Endodermal cell (in vitro differentiated cells): ENCODE results near the gene PRKCZ. TPM values are rescaled to one million over a fixed set of nuclear protein-coding genes. Genes with fewer than 3 reads are reported as not detected.

Experiments
- DNase-seq: peaks from one replicate; pipeline ENCODE4 v3.0.0-alpha.2; 2017
- H3K27ac ChIP-seq: 2 replicates; pipeline ENCODE4 v1.5.1; 2013; ENCODE audit warnings: mild to moderate bottlenecking, low read depth, low read length, moderate library complexity
- H3K27me3 ChIP-seq: 2 replicates; pipeline ENCODE4 v1.6.1; 2013; ENCODE audit warnings: mild to moderate bottlenecking, low read length, moderate library complexity; ENCODE audit not compliant: insufficient read depth, control insufficient read depth, poor library complexity, severe bottlenecking
- H3K36me3 ChIP-seq: 2 replicates; pipeline ENCODE4 v1.7.0; 2013; ENCODE audit warnings: mild to moderate bottlenecking, low read length, moderate library complexity; ENCODE audit not compliant: control insufficient read depth, insufficient read depth
- H3K4me1 ChIP-seq: one replicate; pipeline ENCODE4 v1.7.0; 2013; ENCODE audit warnings: low read length; ENCODE audit not compliant: control insufficient read depth, insufficient read depth
- H3K4me3 ChIP-seq: 2 replicates; pipeline ENCODE4 v1.5.1; 2013; ENCODE audit warnings: mild to moderate bottlenecking, low read length, moderate library complexity
- H3K9ac ChIP-seq: 2 replicates; pipeline ENCODE4 v1.6.1; 2013; ENCODE audit warnings: mild to moderate bottlenecking, low read length, moderate library complexity; ENCODE audit not compliant: poor library complexity, severe bottlenecking; ENCODE audit errors: extremely low read depth
- H3K9me3 ChIP-seq: 2 replicates; pipeline ENCODE4 v1.6.1; 2013; ENCODE audit warnings: mild to moderate bottlenecking, low read length, moderate library complexity; ENCODE audit not compliant: control insufficient read depth
- H3K27ac Mint-ChIP-seq: 2 replicates; pipeline ENCODE4 v1.8.0; 2020; ENCODE audit warnings: mixed read lengths
- H3K27me3 Mint-ChIP-seq: 2 replicates; pipeline ENCODE4 v1.8.0; 2021; ENCODE audit warnings: mild to moderate bottlenecking, mixed read lengths; ENCODE audit not compliant: insufficient read depth
- H3K36me3 Mint-ChIP-seq: 2 replicates; pipeline ENCODE4 v1.8.0; 2020; ENCODE audit warnings: low read depth, mixed read lengths
- H3K4me1 Mint-ChIP-seq: 2 replicates; pipeline ENCODE4 v1.8.0; 2020; ENCODE audit warnings: mixed read lengths
- H3K4me3 Mint-ChIP-seq: 2 replicates; pipeline ENCODE4 v1.8.0; 2020; ENCODE audit warnings: mild to moderate bottlenecking, moderate library complexity, mixed read lengths
- H3K9me3 Mint-ChIP-seq: 2 replicates; pipeline ENCODE4 v1.8.0; 2020; ENCODE audit warnings: mild to moderate bottlenecking, mixed read lengths
- WGBS, 2 experiments: methylation state at CpG; one replicate each; pipeline versions ENCODE4 v1.1.5 to v1.1.7; 2013; ENCODE audit warnings: missing lambda C conversion rate in 2 of 2, mixed read lengths in 1 of 2; ENCODE audit not compliant: insufficient coverage in 1 of 2, insufficient read length in 1 of 2; 5-methylcytosine and 5-hydroxymethylcytosine counted together
- total RNA-seq, 2 donors: library from RNA; stranded (reverse); fragmentation: NEBNext Ultra II Directional in 1 of 2; extraction: Animal tissue kit (Norgen Biotek cat#: 25700) in 1 of 2; gene quantifications; 2 replicates in 1 of 2; 3 replicates in 1 of 2; pipeline ENCODE4 v1.2.1, GENCODE V29; 2021
- TF ChIP-seq, protein P1 (sequence below): fragments of 200-600 bp; sonication (generic); conservative IDR thresholded peaks from 2 replicates; pipeline ENCODE4 v1.5.0; 2021; ENCODE audit warnings: antibody characterized with exemption, mild to moderate bottlenecking

The PRKCZ gene
- total RNA-seq, 2 donors from 2014 or later = 49.9 to 68.5 TPM

DNA sequence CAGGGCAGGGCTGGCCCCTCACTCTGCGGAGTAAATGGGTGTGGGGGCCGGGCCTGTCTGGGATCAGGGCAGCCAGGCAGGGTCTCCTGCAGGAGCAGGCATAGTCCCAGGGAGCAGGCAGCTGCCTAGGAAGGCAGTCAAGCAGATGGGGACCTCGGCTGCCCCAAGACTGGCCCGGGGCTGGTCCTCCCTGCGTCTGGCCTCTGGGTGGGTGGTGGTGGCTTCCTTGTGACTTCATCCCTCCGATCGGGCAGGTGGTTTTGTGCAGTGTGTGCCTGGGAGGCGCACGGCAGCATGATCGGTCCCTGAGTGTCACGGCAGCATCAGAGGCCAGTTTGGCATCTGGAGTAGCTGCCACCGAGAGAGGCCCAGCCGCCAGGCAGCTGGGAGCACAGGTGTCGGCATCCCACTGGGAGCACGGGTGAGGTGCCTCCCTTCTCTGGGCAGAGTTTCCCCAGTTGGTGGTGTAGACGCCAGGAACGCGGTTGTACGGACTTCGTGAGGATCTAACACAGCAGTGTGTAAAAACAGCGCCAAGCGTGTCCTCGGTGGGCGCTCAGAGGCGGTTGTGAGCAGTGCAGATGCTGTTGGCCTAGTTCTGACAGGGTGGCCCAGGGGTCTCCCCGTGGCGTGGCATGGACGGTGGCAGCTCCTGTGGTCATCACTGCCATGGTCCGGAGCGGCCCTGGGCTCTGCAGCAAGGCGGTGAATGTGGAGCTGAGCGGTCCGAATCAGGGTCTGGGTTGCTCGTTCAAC lies 45.9 kb downstream of the PRKCZ start:
- Mint-ChIP-seq H3K4me1 (no peaks in the 10 kb centered on the region), H3K27ac (no peak overlapping the region), H3K36me3 (peaks cover 36% of the 10 kb centered on the region), H3K4me3 (no peak overlapping the region), H3K9me3 (peaks cover 8% of the 10 kb centered on the region), H3K27me3 (no peaks in the 10 kb centered on the region)
- no peak overlapping the region for H3K4me3 ChIP-seq
- no peaks in the 10 kb centered on the region for H3K4me1 ChIP-seq
- H3K36me3 ChIP-seq = no peaks in the 10 kb centered on the region
- H3K27ac ChIP-seq = peak overlapping the region; percentile 44
- TF ChIP-seq, protein P1, sequence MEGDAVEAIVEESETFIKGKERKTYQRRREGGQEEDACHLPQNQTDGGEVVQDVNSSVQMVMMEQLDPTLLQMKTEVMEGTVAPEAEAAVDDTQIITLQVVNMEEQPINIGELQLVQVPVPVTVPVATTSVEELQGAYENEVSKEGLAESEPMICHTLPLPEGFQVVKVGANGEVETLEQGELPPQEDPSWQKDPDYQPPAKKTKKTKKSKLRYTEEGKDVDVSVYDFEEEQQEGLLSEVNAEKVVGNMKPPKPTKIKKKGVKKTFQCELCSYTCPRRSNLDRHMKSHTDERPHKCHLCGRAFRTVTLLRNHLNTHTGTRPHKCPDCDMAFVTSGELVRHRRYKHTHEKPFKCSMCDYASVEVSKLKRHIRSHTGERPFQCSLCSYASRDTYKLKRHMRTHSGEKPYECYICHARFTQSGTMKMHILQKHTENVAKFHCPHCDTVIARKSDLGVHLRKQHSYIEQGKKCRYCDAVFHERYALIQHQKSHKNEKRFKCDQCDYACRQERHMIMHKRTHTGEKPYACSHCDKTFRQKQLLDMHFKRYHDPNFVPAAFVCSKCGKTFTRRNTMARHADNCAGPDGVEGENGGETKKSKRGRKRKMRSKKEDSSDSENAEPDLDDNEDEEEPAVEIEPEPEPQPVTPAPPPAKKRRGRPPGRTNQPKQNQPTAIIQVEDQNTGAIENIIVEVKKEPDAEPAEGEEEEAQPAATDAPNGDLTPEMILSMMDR = no peak
- peaks cover 6% of the 10 kb centered on the region for H3K9me3 ChIP-seq
- no peak for DNase-seq
- 95% methylated on average over 28 to 34 of the region's 34 CpGs for WGBS, 2 experiments
- H3K27me3 ChIP-seq = no peaks in the 10 kb centered on the region
- H3K9ac ChIP-seq = no peak overlapping the region

GRCh38 chr1:2097386-2098300 lies 47.4 kb downstream of the PRKCZ start:
- no peaks in the 10 kb centered on the region for H3K27me3 Mint-ChIP-seq
- no peak overlapping the region for H3K4me3 Mint-ChIP-seq
- no peaks in the 10 kb centered on the region for H3K27me3 ChIP-seq
- no peak overlapping the region for H3K27ac Mint-ChIP-seq
- DNase-seq = no peak
- peaks cover 43% of the 10 kb centered on the region for H3K36me3 Mint-ChIP-seq
- no peak overlapping the region for H3K27ac ChIP-seq
- TF ChIP-seq, protein P1 = no peak
- peaks cover 6% of the 10 kb centered on the region for H3K9me3 ChIP-seq
- no peak overlapping the region for H3K4me3 ChIP-seq
- H3K4me1 Mint-ChIP-seq = no peaks in the 10 kb centered on the region
- H3K9me3 Mint-ChIP-seq = peaks cover 8% of the 10 kb centered on the region
- H3K9ac ChIP-seq = no peak overlapping the region
- H3K4me1 ChIP-seq = no peaks in the 10 kb centered on the region
- WGBS, 2 experiments = 98 to 100% methylated on average over 10 to 26 of the region's 26 CpGs
- no peaks in the 10 kb centered on the region for H3K36me3 ChIP-seq

DNA sequence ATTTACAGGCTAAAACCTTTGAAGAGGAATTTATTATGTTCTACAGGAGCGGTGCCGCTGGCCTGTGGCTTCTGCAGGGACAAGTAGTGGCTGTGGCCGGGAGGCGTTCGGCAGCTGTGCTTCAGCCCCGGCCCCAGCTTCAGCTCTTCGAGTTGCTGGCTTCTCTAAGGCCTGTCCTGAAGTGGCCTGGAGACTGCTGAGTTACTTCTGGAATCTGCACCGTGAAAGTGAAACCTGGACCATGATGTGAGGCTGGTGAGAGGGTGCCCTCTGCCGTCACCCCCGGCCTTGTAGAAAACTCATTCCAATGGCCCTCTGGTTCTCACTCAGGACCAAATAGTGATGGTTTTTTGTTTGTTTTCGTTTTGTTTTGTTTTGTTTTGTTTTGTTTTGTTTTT lies 48.1 kb downstream of the PRKCZ start:
- Mint-ChIP-seq H3K9me3 (peaks cover 8% of the 10 kb centered on the region), H3K27ac (no peak overlapping the region), H3K27me3 (no peaks in the 10 kb centered on the region), H3K4me1 (no peaks in the 10 kb centered on the region), H3K36me3 (peaks cover 43% of the 10 kb centered on the region), H3K4me3 (no peak overlapping the region)
- Histone ChIP-seq H3K36me3 (no peaks in the 10 kb centered on the region), H3K4me3 (no peak overlapping the region), H3K27me3 (no peaks in the 10 kb centered on the region), H3K9ac (no peak overlapping the region), H3K4me1 (no peaks in the 10 kb centered on the region), H3K27ac (no peak overlapping the region), H3K9me3 (peaks cover 6% of the 10 kb centered on the region)
- WGBS, 2 experiments = 94 to 96% methylated on average over 10 to 11 of the region's 11 CpGs
- no peak for DNase-seq
- TF ChIP-seq, protein P1 = no peak
